Heart left ventricle (tissue), 16 donors: ENCODE results near the gene ADGRG6. TPM values are rescaled to one million over a fixed set of nuclear protein-coding genes. Genes with fewer than 3 reads are reported as not detected.

Experiments
- ATAC-seq, 4 donors: fragments of 200-7000 bp; cut with Tn5 transposase; one replicate each; pipeline ENCODE4 v1.9.1; 2020 to 2022; ENCODE audit warnings: moderate library complexity in 4 of 4, mild to moderate bottlenecking in 3 of 4, moderate number of reproducible peaks in 1 of 4
- DNase-seq, 5 donors: peaks; one replicate each; pipeline ENCODE4 v3.0.0-alpha.2; 2020
- H3K27ac ChIP-seq, 12 donors: fragments of 200-600 bp; sonication (generic) in 4 of 12; one replicate each; pipeline versions ENCODE4 v1.5.0 to v1.8.0; 2016 to 2022; ENCODE audit warnings: mild to moderate bottlenecking in 2 of 12
- H3K27me3 ChIP-seq, 9 donors: fragments of 200-600 bp; sonication (generic) in 2 of 9; one replicate each; pipeline versions ENCODE4 v1.5.1 to v1.8.0; 2016 to 2022; ENCODE audit warnings: mild to moderate bottlenecking in 3 of 9
- H3K36me3 ChIP-seq, 9 donors: fragments of 200-600 bp; sonication (generic) in 2 of 9; one replicate each; pipeline versions ENCODE4 v1.5.0 to v1.8.0; 2018 to 2022; ENCODE audit warnings: mild to moderate bottlenecking in 2 of 9
- H3K4me1 ChIP-seq, 12 donors: fragments of 200-600 bp; sonication (generic) in 4 of 12; one replicate each; pipeline versions ENCODE4 v1.5.0 to v1.8.0; 2016 to 2022; ENCODE audit warnings: mild to moderate bottlenecking in 3 of 12
- H3K4me3 ChIP-seq, 12 donors: fragments of 200-600 bp; sonication (generic) in 4 of 12; one replicate each; pipeline versions ENCODE4 v1.5.0 to v1.8.0; 2017 to 2022; ENCODE audit warnings: mild to moderate bottlenecking in 9 of 12, moderate library complexity in 4 of 12
- H3K9me3 ChIP-seq, 12 donors: fragments of 200-600 bp; sonication (generic) in 4 of 12; one replicate each; pipeline versions ENCODE4 v1.5.0 to v1.8.0; 2016 to 2022; ENCODE audit warnings: mild to moderate bottlenecking in 1 of 12
- CTCF ChIP-seq, 12 donors: fragments of 200-600 bp; sonication (generic) in 4 of 12; IDR thresholded peaks; one replicate each; pipeline versions ENCODE4 v1.5.0 to v1.8.0; 2018 to 2022; ENCODE audit warnings: antibody characterized with exemption in 12 of 12, mild to moderate bottlenecking in 5 of 12
- POLR2A ChIP-seq, 2 donors: fragments of 450-650 bp; IDR thresholded peaks; one replicate each; pipeline ENCODE4 v1.6.1; 2017; ENCODE audit warnings: antibody characterized with exemption in 2 of 2, mild to moderate bottlenecking in 2 of 2, moderate library complexity in 2 of 2
- WGBS, 4 donors: extraction: QIAGEN DNeasy Blood & Tissue Kit in 2 of 4; methylation state at CpG; one replicate each; pipeline versions ENCODE4 v1.1.5 to v1.1.7; 2013 to 2018; 5-methylcytosine and 5-hydroxymethylcytosine counted together
- intact Hi-C, 10 donors: fragments of 100-400 bp; cut with DNase I; formaldehyde crosslinking; loops; one replicate each; pipeline versions ENCODE4 v1.11.1 to v1.14.2; 2022
- polyA plus RNA-seq, 2 donors: library from polyadenylated mRNA; stranded (reverse); fragments of 200-250 nt; gene quantifications; one replicate each; pipeline ENCODE4 v1.2.3, GENCODE V29; 2013
- total RNA-seq, 9 donors: library from RNA; depleted of rRNA in 2 of 9; stranded (reverse); fragments of >200 nt in 2 of 9; fragmentation: NEBNext Ultra II Directional in 3 of 9; extraction: Animal tissue kit (Norgen Biotek cat#: 25700) in 3 of 9; gene quantifications; one replicate each; pipeline versions ENCODE4 v1.1.0 to v1.2.4, GENCODE V29; 2016 to 2023
- donor health status: ischemic (EF 13 %, LVEDD 7.1; RV severe dilation, severe dysfunction).
- donor health status: healthy with polysubstance abuse.
- donor health status: DM: no; HTN: yes; CAD: no.
- donor health status: DM: no; HTN: no; CAD: no.
- donor health status: ischemic (EF 25% LVEDD 6.9; RV normal size, moderate dysfunction).
- donor health status: ischemic (EF 25% LVEDD 5.7; RV mildly dilated, moderate dysfunction).
- donor health status: healthy.
- donor health status: DM: yes; HTN: yes; CAD: no.
- donor health status: ischemic (EF 35%, LVEDD 5.7; RV mildly dilated, moderate dysfunction).
- donor health status: nonischemic (EF 11% LVEDD 7.7; RV severe dilation, severe dysfunction).
- donor health status: DM: yes; HTN: yes; CAD: no.
- donor health status: PGD.
- donor health status: ischemic (EF 29% LVEDD 5.4; RV normal size, mild dysfunction).
- donor health status: nonischemic (EF 23%, LVEDD 6.1; RV moderate dilation, normal function).

Gene ADGRG6
- total and polyA plus RNA-seq, 11 donors: 0.61 to 10.5 (median 2.0) TPM

DNA sequence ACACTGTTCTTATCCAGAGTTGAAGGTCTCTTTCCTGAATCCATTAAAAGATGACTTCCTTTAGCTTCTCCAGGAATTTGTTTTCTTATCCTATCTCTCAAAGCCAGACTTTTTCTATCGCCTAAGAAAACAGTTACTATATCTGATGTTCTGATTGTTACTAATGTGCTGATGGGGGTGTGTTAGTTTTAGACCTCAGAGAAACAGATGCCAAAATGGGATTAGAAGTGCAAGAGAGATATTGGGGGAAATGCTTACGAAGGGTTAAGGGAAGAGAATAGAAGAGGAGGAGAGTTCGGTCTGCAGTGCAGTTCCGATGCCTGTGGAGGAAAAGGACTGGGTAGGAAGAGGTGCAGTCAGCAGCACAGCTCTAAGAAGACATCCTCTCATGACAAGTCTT is 35.7 kb upstream of the ADGRG6 start:
- Histone ChIP-seq H3K4me1 (no peaks in the 10 kb centered on the region), H3K27me3 (no peaks in the 10 kb centered on the region), H3K4me3 (no peak overlapping the region), H3K9me3 (no peaks in the 10 kb centered on the region), H3K36me3 (no peaks in the 10 kb centered on the region), H3K27ac (no peak overlapping the region)
- WGBS, 4 donors: 43 to 59% (median 57%) methylated on average over 4 of the region's 4 CpGs
- TF ChIP-seq CTCF (IDR thresholded peaks at IDR 0.05): no peak
- no peak for TF ChIP-seq POLR2A (IDR thresholded peaks at IDR 0.05)
- DNase-seq (no peak), ATAC-seq (no peak)
- intact Hi-C loops: no loop called here

DNA sequence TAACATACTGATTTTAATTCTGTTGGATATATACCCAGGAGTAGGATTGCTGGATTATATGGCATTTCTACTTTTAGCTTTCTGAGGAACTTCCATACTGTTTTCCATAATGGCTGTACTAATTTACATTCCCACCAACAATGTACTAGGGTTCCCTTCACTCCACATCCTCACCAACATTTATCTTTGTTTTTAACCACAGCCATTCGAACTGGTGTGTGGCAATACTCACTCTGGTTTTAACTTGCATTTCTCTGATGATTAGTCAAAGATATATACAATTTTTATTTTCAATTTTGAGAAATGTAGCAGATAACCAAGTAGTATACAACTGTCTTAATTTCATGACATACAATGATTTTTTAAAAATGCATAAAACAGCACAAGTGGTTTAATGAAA is 30.3 kb upstream of the ADGRG6 start:
- H3K27ac ChIP-seq: no peak overlapping the region
- intact Hi-C loops: no loop called here
- H3K36me3 ChIP-seq: no peaks in the 10 kb centered on the region
- no peak for TF ChIP-seq POLR2A (IDR thresholded peaks at IDR 0.05)
- no peak for TF ChIP-seq CTCF (IDR thresholded peaks at IDR 0.05)
- H3K27me3 ChIP-seq: no peaks in the 10 kb centered on the region
- ATAC-seq (no peak), DNase-seq (no peak)
- H3K4me1 ChIP-seq: no peaks in the 10 kb centered on the region
- no peaks in the 10 kb centered on the region for H3K9me3 ChIP-seq
- no peak overlapping the region for H3K4me3 ChIP-seq
- 70 to 93% (median 81%) methylated on average over 1 of the region's 1 CpG for WGBS, 4 donors

DNA sequence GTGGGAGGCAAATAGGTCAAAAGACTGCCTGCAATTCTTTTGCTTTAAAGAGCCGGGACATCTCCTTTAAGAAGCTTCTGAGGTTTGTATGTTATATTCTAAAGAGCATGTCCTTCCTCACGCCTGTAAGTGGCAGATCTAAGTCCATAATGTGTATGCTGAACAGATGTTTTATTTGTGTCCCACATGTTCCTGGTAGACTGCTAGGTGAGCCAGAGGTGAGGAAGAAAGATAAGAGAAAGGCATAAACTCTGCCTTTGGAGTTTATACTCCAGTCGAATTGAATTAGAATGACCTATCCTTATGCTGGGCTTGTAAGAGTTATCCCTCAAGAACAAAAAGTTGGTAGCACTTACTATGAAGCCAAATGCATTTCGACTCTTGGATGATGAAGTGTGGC is 27.2 kb upstream of the ADGRG6 start:
- H3K27me3 ChIP-seq: no peaks in the 10 kb centered on the region
- TF ChIP-seq POLR2A (IDR thresholded peaks at IDR 0.05): no peak
- no peak for TF ChIP-seq CTCF (IDR thresholded peaks at IDR 0.05)
- no peak overlapping the region for H3K4me3 ChIP-seq
- H3K4me1 ChIP-seq: no peaks in the 10 kb centered on the region
- no peak for ATAC-seq
- intact Hi-C loops: no loop called here
- H3K36me3 ChIP-seq: no peaks in the 10 kb centered on the region
- WGBS, 4 donors: 84 to 89% (median 87%) methylated on average over 4 of the region's 4 CpGs
- H3K27ac ChIP-seq: no peak overlapping the region
- H3K9me3 ChIP-seq: no peaks in the 10 kb centered on the region
- DNase-seq: no peak

DNA sequence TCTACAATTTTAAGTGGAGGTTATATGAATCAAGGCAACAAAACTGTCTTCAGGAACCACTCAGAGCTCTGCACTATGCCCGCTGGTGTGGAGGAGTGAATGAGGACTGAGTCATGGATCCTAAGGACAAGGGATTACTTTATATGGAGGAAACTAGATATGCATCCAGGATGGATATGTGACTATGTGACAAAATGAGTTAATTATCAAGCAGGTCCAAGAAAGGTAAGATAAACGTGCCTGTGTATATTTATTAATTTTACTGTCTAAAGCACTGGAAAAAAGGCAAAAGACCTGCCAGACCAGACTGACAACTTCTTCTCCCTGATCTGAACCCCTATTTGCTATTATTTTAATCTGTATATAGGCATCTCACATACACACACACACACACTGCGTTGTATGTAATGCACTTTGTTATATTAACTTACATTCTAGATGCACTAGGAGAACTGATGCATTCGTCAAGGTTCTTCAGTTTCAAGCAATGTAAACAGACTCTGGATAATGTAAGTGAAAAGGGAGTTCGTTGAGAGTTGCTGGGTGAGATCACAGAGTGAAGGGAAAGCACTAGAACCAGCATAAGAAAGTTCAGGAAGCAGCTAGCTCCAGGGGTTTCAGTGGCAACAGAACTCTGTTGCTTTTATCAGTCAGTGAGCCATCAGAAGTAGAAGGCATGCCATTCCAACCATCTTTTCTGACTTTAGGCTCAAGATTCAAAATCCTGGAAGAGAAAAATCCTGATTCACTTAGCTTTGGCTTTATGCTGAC is 26.4 kb upstream of the ADGRG6 start:
- no peak overlapping the region for H3K4me3 ChIP-seq
- no peaks in the 10 kb centered on the region for H3K27me3 ChIP-seq
- ATAC-seq (no peak), DNase-seq (no peak)
- H3K27ac ChIP-seq: no peak overlapping the region
- no peaks in the 10 kb centered on the region for H3K4me1 ChIP-seq
- intact Hi-C loops: no loop called here
- 57 to 63% (median 61%) methylated on average over 5 of the region's 5 CpGs for WGBS, 4 donors
- TF ChIP-seq POLR2A (IDR thresholded peaks at IDR 0.05) (no peak), CTCF (IDR thresholded peaks at IDR 0.05) (no peak)
- no peaks in the 10 kb centered on the region for H3K9me3 ChIP-seq
- H3K36me3 ChIP-seq: no peaks in the 10 kb centered on the region
